Liver (tissue), 9 donors: Measurements from ENCODE around the gene LDHB. TPM values are rescaled to one million over a fixed set of nuclear protein-coding genes. Genes with fewer than 3 reads are reported as not detected.

Source experiments
- DNase-seq: peaks from one replicate; pipeline ENCODE4 v3.0.0-alpha.2; 2017; ENCODE audit warnings: low spot score
- H3K27ac ChIP-seq, 2 donors: one replicate each; pipeline ENCODE4 v1.7.0; 2013; ENCODE audit warnings: inconsistent platforms in 2 of 2, low read length in 2 of 2, control low read depth in 1 of 2, low read depth in 1 of 2, mild to moderate bottlenecking in 1 of 2
- H3K27me3 ChIP-seq, 4 donors: one replicate each; pipeline versions ENCODE4 v1.6.1 to v1.7.0; 2013; ENCODE audit warnings: low read length in 3 of 4, inconsistent platforms in 1 of 4, mild to moderate bottlenecking in 1 of 4, moderate library complexity in 1 of 4; ENCODE audit not compliant: control insufficient read depth in 4 of 4, insufficient read depth in 4 of 4
- H3K36me3 ChIP-seq, 4 donors: one replicate each; pipeline versions ENCODE4 v1.6.1 to v1.7.0; 2013; ENCODE audit warnings: low read length in 3 of 4, mild to moderate bottlenecking in 3 of 4, low read depth in 1 of 4, moderate library complexity in 1 of 4; ENCODE audit not compliant: control insufficient read depth in 4 of 4, insufficient read depth in 3 of 4
- H3K4me1 ChIP-seq, 4 donors: one replicate each; pipeline versions ENCODE4 v1.6.1 to v1.7.0; 2013; ENCODE audit warnings: low read length in 3 of 4, mild to moderate bottlenecking in 3 of 4, moderate library complexity in 1 of 4; ENCODE audit not compliant: control insufficient read depth in 4 of 4, insufficient read depth in 4 of 4
- H3K4me3 ChIP-seq, 3 donors: one replicate each; pipeline versions ENCODE4 v1.6.1 to v1.7.0; 2013; ENCODE audit warnings: low read length in 3 of 3, control low read depth in 1 of 3, low read depth in 1 of 3, mild to moderate bottlenecking in 1 of 3
- H3K9ac ChIP-seq, 2 donors: one replicate each; pipeline ENCODE4 v1.7.0; 2013; ENCODE audit warnings: low read length in 2 of 2, mild to moderate bottlenecking in 2 of 2, moderate library complexity in 2 of 2, control low read depth in 1 of 2, low read depth in 1 of 2
- H3K9me3 ChIP-seq, 4 donors: one replicate each; pipeline versions ENCODE4 v1.6.1 to v1.7.0; 2013; ENCODE audit warnings: low read length in 3 of 4; ENCODE audit not compliant: control insufficient read depth in 4 of 4
- CTCF ChIP-seq: fragments of 150-350 bp; IDR thresholded peaks from 2 replicates; pipeline ENCODE4 v1.5.1; 2017; ENCODE audit warnings: improper control_type of control experiment, low read depth, low read length; ENCODE audit not compliant: missing input control
- EGR1 ChIP-seq, 2 donors: IDR thresholded peaks; 2 replicates each; pipeline ENCODE4 v1.6.1; 2016 to 2018; ENCODE audit warnings: antibody characterized with exemption in 2 of 2, low read depth in 2 of 2
- FOXA1 ChIP-seq: IDR thresholded peaks from 2 replicates; pipeline ENCODE4 v1.6.1; 2016; ENCODE audit warnings: antibody characterized with exemption
- FOXA2 ChIP-seq: IDR thresholded peaks from 2 replicates; pipeline ENCODE4 v1.6.1; 2016; ENCODE audit warnings: antibody characterized with exemption
- GABPA ChIP-seq, 2 donors: IDR thresholded peaks in 1 of 2; conservative IDR thresholded peaks in 1 of 2; 2 replicates each; pipeline ENCODE4 v1.6.1; 2016; ENCODE audit warnings: antibody characterized with exemption in 2 of 2, mild to moderate bottlenecking in 1 of 2, moderate library complexity in 1 of 2
- HNF4A ChIP-seq, 2 donors: conservative IDR thresholded peaks; 2 replicates each; pipeline ENCODE4 v1.6.1; 2016; ENCODE audit warnings: antibody characterized with exemption in 2 of 2, mild to moderate bottlenecking in 2 of 2
- HNF4G ChIP-seq: IDR thresholded peaks from 2 replicates; pipeline ENCODE4 v1.6.1; 2016; ENCODE audit warnings: antibody characterized with exemption
- JUND ChIP-seq, 2 donors: IDR thresholded peaks; 2 replicates each; pipeline ENCODE4 v1.6.1; 2016; ENCODE audit warnings: antibody characterized with exemption in 2 of 2
- NR2F2 ChIP-seq: IDR thresholded peaks from 2 replicates; pipeline ENCODE4 v1.6.1; 2016; ENCODE audit warnings: antibody characterized with exemption
- RAD21 ChIP-seq, 2 donors: IDR thresholded peaks; 2 replicates each; pipeline ENCODE4 v1.6.1; 2016; ENCODE audit warnings: antibody characterized with exemption in 2 of 2, mild to moderate bottlenecking in 2 of 2
- RXRA ChIP-seq, 2 donors: IDR thresholded peaks; 2 replicates each; pipeline ENCODE4 v1.6.1; 2017 to 2018; ENCODE audit warnings: antibody characterized with exemption in 2 of 2, mild to moderate bottlenecking in 1 of 2
- SP1 ChIP-seq: IDR thresholded peaks from 2 replicates; pipeline ENCODE4 v1.6.1; 2018; ENCODE audit warnings: antibody characterized with exemption, mild to moderate bottlenecking
- TAF1 ChIP-seq: conservative IDR thresholded peaks from 2 replicates; pipeline ENCODE4 v1.6.1; 2016; ENCODE audit warnings: antibody characterized with exemption, mild to moderate bottlenecking
- YY1 ChIP-seq: IDR thresholded peaks from 2 replicates; pipeline ENCODE4 v1.6.1; 2016; ENCODE audit warnings: antibody characterized with exemption, mild to moderate bottlenecking
- WGBS: extraction: QIAGEN DNeasy Blood & Tissue Kit; methylation state at CpG from one replicate; pipeline ENCODE4 v1.1.7; 2013; 5-methylcytosine and 5-hydroxymethylcytosine counted together
- polyA plus RNA-seq, 2 donors: library from polyadenylated mRNA; stranded (reverse) in 1 of 2; unstranded in 1 of 2; fragments of 200-250 nt in 1 of 2; fragments of >200 nt in 1 of 2; fragmentation: Nextera tagmentation in 1 of 2; extraction: Ambion mirVana in 1 of 2; gene quantifications; one replicate each; pipeline versions ENCODE4 v1.2.1 to v1.2.3, GENCODE V29; 2013 to 2015
- total RNA-seq, 2 donors: library from RNA; depleted of rRNA; stranded (reverse); fragments of >200 nt; gene quantifications; one replicate each; pipeline ENCODE4 v1.2.3, GENCODE V29; 2014
- TF ChIP-seq, protein P1 (sequence below): IDR thresholded peaks from 2 replicates; pipeline ENCODE4 v1.6.1; 2016; ENCODE audit warnings: antibody characterized with exemption
- TF ChIP-seq, protein P2 (sequence below): IDR thresholded peaks from 2 replicates; pipeline ENCODE4 v1.6.1; 2016; ENCODE audit warnings: antibody characterized with exemption
- TF ChIP-seq, protein P3 (sequence below): IDR thresholded peaks from 2 replicates; pipeline ENCODE4 v1.6.1; 2016; ENCODE audit warnings: antibody characterized with exemption
- TF ChIP-seq, protein P4 (sequence below): IDR thresholded peaks from 2 replicates; pipeline ENCODE4 v1.6.1; 2016; ENCODE audit warnings: antibody characterized with exemption, mild to moderate bottlenecking
- donor health status: healthy.
- donor health status: healthy.
- donor health status: healthy.
- donor health status: healthy.
- donor health status: healthy.

The LDHB gene
- total RNA-seq: 10 to 100 TPM; 40.6 to 99.7 TPM
- polyA plus RNA-seq: 10 to 100 TPM; 20.9 to 44.0 TPM

DNA sequence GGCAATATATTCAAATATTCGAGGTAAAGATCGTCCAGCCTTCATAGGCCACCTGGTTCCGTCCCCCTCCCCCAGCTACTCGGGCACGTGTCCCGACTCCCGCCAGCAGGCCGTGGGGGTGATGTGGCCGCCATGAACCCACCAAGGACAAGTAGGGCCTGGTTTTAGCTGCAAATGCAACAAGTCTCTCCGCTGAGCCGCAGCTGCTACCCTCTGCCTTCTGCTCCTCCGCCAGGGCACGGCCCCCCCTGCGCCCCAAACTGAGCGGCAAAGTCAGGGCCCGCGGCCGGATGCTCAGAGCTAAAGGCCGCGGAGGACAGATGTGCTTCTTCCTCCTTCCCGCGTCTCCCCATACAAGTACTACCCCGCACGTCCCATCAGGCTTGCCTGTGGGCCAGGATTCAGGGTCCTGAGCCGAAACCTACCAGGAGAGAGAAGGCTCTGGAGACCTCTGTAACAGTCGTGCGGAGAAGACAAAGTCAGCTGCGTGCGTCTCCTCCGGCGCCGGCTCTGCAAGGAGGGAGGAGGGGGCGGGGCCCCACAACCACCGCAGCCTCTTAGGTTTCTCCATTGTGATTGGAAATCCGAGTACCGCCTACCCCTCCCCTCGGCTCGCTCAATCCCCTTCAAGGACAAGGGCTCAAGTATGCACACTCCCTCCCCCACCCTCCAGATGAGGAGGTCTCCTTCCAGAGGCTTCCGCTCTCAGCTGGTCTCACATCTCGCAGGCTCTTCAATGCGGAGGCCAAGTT lies at the start of gene LDHB:
TSS of gene LDHB (minus strand) at position 517 of the 752 bp plus-strand sequence. CDS start 3,171 bp downstream, outside the sequence.
- Histone ChIP-seq H3K9me3 (no peaks in the 10 kb centered on the region), H3K9ac (peak within 1 kb of the TSS in 1 of 2 donors; percentile 29), H3K4me3 (peak within 1 kb of the TSS; percentile 41 to 78 (median 44)), H3K27me3 (no peaks in the 10 kb centered on the region), H3K36me3 (peaks cover 0 to 4% (median 0%) of the 10 kb centered on the region in 4 donors), H3K4me1 (peaks cover 0 to 9% (median 6%) of the 10 kb centered on the region in 4 donors), H3K27ac (peak within 1 kb of the TSS; percentile 59 to 81)
- peak; percentile 73 for DNase-seq
- TF ChIP-seq FOXA2 (no peak), HNF4A (conservative IDR thresholded peaks at IDR 0.05) (no peak), FOXA1 (no peak), CTCF (no peak), NR2F2 (no peak), GABPA (IDR thresholded peaks at IDR 0.05 in 1 of 2, conservative IDR thresholded peaks at IDR 0.05 in 1 of 2) (no peak), SP1 (peak; percentile 16), EGR1 (IDR thresholded peaks at IDR 0.05; ENCODE audit: low read depth in 2 of 2) (no peak), RAD21 (IDR thresholded peaks at IDR 0.05) (no peak), JUND (IDR thresholded peaks at IDR 0.05) (no peak), HNF4G (no peak), TAF1 (peak; percentile 57), YY1 (no peak), RXRA (IDR thresholded peaks at IDR 0.05) (peak in 1 of 2 donors; percentile 5)
- TF ChIP-seq, protein P1, sequence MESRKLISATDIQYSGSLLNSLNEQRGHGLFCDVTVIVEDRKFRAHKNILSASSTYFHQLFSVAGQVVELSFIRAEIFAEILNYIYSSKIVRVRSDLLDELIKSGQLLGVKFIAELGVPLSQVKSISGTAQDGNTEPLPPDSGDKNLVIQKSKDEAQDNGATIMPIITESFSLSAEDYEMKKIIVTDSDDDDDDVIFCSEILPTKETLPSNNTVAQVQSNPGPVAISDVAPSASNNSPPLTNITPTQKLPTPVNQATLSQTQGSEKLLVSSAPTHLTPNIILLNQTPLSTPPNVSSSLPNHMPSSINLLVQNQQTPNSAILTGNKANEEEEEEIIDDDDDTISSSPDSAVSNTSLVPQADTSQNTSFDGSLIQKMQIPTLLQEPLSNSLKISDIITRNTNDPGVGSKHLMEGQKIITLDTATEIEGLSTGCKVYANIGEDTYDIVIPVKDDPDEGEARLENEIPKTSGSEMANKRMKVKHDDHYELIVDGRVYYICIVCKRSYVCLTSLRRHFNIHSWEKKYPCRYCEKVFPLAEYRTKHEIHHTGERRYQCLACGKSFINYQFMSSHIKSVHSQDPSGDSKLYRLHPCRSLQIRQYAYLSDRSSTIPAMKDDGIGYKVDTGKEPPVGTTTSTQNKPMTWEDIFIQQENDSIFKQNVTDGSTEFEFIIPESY: no peak
- TF ChIP-seq, protein P2, sequence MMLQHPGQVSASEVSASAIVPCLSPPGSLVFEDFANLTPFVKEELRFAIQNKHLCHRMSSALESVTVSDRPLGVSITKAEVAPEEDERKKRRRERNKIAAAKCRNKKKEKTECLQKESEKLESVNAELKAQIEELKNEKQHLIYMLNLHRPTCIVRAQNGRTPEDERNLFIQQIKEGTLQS: no peak
- TF ChIP-seq, protein P3, sequence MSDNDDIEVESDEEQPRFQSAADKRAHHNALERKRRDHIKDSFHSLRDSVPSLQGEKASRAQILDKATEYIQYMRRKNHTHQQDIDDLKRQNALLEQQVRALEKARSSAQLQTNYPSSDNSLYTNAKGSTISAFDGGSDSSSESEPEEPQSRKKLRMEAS: no peak
- TF ChIP-seq, protein P4, sequence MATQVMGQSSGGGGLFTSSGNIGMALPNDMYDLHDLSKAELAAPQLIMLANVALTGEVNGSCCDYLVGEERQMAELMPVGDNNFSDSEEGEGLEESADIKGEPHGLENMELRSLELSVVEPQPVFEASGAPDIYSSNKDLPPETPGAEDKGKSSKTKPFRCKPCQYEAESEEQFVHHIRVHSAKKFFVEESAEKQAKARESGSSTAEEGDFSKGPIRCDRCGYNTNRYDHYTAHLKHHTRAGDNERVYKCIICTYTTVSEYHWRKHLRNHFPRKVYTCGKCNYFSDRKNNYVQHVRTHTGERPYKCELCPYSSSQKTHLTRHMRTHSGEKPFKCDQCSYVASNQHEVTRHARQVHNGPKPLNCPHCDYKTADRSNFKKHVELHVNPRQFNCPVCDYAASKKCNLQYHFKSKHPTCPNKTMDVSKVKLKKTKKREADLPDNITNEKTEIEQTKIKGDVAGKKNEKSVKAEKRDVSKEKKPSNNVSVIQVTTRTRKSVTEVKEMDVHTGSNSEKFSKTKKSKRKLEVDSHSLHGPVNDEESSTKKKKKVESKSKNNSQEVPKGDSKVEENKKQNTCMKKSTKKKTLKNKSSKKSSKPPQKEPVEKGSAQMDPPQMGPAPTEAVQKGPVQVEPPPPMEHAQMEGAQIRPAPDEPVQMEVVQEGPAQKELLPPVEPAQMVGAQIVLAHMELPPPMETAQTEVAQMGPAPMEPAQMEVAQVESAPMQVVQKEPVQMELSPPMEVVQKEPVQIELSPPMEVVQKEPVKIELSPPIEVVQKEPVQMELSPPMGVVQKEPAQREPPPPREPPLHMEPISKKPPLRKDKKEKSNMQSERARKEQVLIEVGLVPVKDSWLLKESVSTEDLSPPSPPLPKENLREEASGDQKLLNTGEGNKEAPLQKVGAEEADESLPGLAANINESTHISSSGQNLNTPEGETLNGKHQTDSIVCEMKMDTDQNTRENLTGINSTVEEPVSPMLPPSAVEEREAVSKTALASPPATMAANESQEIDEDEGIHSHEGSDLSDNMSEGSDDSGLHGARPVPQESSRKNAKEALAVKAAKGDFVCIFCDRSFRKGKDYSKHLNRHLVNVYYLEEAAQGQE: peak; percentile 10
- WGBS: 5% methylated on average over 41 of the region's 41 CpGs
